Stimulated activated CD8-positive, alpha-beta memory T cell treated with anti-CD3 and anti-CD28 coated beads, Interleukin-7, amount 100 ng/mL, for 48 hours (primary cell): ENCODE results near the gene CDK3.
A peak's percentile ranks its signal among the peaks of the same experiment; 100 is the strongest.

Experiments
- DNase-seq, 2 donors: peaks; one replicate each; pipeline ENCODE4 v3.0.0-alpha.2; 2020; ENCODE audit warnings: low read depth in 1 of 2; ENCODE audit errors: extremely low read depth in 1 of 2

The CDK3 gene

DNA sequence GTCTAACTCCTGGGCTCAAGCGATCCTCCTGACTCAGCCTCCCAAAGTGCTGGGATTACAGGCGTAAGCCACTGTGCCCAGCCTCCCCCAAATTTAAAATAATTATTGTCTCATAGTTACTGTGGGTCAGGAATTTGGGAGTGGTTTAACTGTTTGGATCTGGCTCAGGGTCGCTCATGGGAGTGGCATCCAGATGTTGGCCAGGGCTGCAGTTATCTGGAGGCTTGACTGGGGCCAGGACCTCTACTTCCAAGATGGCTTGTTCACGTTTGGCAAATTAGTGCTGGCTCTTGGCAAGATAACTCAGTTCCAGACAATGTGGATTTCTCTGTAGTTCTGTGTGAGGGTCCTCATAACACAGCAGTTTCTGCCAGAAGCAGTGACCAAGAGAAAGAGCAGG lies 13.6 kb upstream of the CDK3 start:
- no peak for DNase-seq

DNA sequence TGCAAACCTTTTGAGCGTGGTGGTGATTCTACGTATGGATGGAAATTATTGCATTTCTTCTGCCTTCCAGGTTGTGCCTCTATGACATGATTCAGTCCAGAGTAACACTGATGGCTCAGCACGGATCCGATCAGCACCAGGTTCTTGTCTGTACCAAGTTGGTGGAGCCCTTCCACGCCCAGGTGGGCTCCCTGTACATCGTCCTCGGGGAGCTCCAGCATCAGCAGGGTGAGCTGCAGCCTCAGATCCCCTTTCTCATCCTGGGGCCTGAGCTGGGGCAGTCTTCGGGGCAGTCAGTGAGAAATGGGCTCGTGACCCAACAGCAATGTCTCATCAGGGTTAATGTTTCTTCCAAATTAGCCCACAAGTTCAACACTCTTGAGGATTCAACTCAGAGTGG lies 9.3 kb upstream of the CDK3 start:
- DNase-seq = no peak

DNA sequence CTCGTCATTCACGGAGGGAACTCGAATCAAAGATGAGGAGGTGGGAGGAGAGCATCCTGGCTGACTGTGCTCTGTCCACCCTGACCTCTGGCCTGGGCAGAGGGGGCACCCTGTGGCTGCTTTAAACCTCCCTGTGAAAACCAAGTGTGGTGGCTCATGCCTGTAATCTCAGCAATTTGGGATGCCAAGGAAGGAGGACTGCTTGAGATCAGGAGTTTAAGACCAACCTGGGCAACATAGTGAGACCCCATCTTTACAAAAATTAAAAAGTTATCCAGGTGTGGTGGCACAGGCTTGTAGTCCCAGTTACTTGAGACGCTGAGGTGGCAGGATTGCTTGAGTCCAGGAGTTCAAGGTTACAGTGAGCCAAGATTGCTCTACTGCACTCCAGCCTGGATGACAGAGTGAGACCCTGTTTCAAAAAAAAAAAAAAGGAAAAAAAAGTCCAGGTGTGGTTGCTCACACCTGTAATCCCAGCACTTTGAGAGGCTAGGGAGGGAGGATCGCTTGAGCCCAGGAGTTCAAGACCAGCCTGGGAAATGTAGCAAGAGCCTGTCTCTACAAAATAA lies 5.8 kb upstream of the CDK3 start:
- no peak for DNase-seq

DNA sequence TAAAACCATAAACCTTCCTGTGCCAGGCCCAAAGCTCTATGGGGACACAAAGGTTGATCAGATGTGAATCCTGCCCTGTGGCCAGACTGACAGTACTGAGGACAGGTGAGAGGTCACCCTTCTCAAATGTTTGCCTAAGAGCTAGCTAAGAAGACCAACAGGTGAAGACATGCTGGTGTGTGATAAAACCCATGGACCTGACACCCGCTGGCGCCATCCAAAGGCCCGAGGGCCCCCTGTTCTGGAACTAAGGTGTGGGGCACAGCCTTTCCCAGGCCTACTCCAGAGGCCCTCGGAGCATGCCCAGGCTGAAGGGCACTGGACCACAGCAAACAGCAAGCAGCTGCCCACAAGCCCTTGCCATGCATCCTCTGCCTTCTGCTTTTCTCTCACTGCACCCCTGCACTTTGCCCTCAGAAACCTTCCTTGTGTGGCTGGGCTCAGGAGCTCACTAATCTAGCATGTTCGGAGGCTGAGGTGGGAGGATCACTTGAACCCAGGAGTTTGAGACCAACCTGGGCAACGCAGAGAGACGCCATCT lies 5.2 kb upstream of the CDK3 start:
- DNase-seq = no peak

DNA sequence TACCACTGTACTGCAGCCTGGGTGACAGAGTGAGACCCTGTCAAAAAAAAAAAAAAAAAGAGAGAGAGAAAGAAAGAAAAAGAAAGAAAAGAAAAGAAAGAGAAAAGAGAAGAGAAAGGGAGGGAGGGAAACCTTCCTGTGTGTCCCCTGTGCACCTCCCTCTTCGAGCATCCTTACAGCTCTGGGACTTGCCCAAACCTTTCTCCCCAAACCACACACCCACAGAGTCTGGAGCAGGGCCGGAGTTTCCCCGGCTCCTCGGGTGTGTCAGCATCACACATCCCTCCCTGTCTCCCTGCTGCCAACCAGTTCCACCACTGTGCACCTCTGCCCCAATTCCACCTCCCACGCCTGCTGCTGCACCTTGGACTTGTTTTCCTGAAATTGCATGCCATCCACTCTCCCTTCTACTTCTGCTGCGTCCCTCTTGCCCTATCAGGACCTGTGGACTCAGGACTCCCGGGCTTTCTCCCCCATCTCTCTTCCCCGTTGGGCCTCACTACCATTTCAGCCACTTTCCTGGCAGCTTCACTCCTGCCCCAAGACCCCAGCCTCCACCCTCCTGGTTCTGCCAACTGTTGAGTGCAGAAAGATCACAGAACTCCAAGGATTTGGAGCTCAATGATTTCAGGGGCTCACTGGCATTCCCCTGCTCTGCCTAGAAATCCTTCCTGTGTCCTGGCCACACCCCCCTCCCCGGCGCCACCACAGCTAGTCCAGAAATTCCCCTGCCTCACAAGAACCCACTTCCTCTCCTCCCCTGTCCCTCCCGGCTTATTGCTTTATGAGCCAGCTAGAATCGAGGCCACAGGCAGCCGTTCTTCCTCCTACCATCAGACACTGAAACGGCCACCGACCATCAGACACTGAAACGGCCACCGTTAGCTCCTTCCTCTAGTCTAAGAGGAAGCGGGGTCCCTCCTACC lies 3.7 kb upstream of the CDK3 start:
- DNase-seq = peak in 1 of 2 donors; percentile 20

DNA sequence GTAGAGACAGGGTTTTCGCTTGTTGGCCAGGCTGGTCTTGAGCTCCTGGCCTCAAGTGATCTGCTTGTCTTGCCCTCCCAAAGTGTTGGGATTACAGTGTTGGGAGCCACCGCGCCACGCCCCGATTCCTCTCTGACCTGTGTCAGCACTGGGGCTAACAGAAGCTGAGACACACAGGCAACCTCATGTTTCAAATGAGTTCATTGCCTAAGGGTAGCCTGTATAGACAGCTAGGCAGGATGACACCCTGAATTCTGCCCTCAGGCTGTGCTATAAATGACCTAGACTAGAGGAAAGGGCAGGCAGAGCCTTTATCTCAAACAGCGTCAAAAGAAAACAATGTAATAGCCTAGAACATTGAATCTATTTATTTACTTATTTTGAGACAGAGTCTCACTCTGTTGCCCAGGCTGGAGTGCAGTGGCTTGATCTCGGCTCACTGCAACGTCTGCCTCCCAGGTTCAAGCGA lies 2.3 kb upstream of the CDK3 start:
- no peak for DNase-seq

DNA sequence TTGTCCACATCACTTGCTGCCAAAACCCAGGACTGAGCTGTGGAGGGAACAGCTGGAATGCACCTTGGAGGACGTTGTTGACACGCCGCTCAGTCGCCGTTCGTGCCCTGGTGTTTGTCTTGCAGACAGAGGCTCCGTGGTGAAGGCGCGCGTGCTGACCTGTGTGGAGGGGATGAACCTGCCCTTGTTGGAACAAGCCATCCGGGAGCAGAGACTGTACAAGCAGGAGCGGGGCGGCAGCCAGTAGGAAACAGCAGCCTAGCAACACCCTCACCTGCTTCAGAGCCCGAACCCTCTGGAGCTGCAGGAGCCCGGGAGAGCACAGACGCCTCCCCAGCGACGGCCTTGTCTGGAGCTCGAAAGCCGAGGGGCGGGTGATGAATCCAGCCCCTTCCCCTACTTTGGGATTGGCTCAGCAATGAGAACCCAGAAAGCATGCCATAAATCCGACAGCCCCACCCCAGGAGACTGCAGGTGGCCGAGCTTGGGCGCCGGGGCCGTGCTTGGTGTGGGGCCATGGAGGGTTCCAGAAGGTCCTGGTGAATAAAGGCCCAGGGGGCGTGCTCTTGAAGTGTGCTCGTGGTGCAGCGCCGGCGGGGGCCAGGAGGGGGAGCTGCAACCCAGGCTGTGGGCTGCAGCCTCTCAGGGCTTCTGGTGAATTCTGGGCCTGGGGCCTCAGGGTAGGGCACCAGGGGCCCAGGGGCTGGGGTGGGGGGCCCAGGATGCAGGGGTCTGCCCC lies 470 bp upstream of the CDK3 start:
- DNase-seq = peak; percentile 29 to 31

DNA sequence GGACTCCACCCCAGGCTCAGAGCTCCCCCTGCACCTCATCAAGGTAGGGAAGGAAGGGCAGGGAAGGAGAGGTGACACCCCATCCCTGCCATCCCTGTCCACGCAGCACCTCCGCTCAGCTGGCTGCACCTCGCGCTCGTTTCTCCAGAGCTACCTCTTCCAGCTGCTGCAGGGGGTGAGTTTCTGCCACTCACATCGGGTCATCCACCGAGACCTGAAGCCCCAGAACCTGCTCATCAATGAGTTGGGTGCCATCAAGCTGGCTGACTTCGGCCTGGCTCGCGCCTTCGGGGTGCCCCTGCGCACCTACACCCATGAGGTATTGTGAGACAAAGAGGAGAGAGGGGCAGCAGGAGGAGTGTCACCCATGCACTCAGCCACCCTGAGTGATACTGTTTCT lies 1.4 kb downstream of the CDK3 start:
- DNase-seq = no peak

DNA sequence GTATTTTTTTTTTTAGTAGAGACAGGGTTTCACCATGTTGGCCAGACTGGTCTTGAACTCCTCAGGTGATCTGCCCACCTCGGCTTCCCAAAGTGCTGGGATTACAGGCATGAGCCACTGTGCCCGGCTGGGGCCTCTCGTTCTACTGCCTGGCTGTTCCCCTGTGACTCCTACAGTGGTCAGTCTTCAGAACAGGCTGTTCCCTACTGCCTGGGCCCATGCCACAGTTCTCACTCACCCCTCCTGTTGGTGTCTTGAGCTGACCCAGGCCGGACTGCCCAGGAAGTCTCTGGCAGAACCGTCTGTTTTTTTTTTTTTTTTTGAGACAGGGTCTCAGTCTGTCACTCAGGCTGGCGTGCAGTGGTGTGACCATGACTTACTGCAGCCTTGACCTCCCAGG lies 3.3 kb downstream of the CDK3 start:
- no peak for DNase-seq

DNA sequence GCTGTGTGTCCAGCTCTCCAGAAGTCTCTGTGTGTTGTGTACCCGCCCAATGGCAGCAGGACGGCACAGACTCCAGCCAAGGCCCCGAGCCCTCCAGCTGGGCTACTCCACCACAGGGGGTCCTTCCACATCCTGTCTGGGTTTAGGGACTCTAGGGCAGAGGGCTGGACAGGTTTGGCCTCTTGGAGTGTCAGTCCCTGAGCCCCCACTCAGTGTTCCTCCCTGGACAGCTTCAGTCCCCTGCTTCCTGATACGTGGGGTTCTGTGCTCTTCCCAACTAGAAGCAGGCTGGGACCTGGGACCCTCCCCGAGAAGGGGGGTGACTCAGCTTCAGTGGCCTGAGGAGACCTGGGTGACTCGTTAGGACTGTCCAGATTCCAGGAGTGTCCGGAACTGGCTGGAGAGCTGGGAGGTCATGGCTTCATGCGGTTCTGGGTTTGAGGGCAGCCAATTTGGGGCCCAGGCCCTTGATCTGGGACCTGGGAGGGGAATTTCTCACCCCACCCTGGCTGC lies 4.2 kb downstream of the CDK3 start:
- DNase-seq = no peak

DNA sequence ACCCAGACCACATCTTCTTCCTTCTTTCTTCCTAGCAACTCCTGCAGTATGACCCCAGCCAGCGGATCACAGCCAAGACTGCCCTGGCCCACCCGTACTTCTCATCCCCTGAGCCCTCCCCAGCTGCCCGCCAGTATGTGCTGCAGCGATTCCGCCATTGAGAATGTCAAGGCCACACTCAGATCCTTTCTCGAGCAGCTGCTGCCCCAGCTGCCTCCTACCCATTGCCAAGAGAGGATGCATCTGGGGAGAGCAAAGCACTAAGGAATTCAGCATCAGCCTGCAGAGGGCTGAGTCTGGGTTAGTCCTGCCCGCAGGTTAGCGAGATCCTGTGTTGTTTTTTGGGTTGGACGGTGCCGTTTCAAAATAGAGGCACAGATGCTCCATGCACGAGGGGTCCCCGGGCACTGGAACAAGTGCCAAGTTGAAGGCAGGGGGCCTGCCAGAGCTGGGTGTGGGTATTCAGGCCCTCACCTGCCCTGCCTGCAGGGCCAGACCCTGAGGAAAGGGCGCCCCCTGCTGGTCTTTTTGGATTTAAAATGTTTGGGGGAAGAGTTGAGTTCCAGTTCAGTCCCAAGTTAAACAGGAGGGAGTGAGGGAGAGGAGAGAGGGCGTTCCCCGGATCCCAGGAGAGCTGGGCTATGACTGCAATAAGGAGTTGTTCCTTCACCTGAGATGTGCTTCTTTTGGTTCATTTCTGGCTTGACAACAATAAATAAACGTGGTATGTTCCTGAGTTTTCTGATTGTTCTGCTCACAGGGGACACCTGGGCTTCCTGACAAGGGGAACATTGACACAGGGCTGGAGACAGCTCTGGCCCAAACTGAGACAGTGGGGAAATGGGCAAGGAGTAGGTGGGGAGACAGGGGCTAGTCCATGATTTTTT lies 4.9 kb downstream of the CDK3 start:
- peak; percentile 30 to 65 for DNase-seq

DNA sequence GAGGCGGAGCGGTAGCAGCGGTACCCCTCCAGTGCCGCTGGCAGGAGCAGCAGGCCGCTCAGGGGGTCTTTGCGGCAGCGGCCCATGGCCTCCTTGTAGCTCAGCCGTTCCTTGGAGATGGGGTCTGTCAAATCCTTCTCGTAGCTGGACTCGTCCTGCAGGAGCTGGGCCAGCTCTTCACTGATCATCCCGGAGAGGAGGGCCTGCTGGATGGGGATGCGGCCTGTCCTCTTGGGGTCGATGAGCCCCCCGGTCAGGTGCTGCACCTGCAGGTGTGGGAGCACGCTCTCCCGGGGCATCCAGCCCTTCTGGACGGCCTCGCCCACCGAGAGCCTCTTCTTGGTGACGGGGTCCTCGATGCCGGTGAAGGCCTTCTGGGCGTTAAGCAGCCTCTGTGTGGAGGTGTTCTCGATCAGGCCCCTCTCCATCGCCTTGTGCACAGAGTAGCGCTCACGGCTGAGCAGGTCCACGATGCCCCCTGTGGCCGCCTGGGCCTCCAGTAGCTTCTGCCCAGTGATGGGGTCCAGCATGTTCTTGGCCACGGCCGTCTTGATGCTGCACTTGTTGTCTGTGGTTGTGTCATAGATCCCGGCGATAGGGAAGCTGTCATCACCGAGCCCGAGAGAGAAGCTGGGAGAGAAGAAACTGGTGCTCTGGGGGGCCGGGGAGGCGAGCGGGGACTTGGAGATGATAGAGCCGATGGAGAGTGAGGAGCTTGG lies 6.6 kb downstream of the CDK3 start:
- no peak for DNase-seq

DNA sequence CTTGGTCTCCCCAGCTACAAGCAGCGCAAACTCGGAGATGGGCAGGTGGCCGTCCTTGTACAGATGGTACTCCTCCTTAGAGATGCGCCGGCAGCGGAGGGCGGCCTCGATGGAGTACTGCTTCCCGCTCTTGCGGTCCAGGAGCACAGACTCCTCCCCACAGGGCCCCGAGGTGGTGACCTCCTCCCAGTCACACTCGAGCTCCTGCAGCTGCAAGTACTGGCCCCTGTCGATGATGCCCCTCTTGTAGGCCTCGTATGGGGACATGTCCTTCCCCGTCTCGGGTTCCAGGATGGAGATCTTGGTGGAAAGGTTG lies 7.2 kb downstream of the CDK3 start:
- no peak for DNase-seq

DNA sequence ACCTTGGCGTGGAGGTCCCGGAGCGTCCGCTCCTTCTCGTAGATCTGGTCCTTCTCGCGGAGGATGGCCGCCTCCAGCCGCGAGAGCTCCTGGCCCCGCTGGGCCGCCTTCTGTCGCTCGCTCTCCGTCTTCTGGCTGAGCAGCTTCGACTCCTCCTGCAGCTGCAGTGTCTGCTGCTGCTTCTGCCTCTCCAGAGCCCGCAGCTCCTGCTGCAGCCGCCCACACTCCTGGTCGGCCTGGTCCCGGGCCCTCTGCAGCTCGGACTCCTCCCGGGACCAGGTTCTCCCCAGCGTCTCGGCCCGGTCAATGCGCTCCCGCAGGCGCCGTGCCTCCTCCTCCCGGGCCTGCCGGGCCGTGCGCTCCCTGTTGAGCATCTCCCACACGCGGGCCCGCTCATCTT lies 7.6 kb downstream of the CDK3 start:
- no peak for DNase-seq

DNA sequence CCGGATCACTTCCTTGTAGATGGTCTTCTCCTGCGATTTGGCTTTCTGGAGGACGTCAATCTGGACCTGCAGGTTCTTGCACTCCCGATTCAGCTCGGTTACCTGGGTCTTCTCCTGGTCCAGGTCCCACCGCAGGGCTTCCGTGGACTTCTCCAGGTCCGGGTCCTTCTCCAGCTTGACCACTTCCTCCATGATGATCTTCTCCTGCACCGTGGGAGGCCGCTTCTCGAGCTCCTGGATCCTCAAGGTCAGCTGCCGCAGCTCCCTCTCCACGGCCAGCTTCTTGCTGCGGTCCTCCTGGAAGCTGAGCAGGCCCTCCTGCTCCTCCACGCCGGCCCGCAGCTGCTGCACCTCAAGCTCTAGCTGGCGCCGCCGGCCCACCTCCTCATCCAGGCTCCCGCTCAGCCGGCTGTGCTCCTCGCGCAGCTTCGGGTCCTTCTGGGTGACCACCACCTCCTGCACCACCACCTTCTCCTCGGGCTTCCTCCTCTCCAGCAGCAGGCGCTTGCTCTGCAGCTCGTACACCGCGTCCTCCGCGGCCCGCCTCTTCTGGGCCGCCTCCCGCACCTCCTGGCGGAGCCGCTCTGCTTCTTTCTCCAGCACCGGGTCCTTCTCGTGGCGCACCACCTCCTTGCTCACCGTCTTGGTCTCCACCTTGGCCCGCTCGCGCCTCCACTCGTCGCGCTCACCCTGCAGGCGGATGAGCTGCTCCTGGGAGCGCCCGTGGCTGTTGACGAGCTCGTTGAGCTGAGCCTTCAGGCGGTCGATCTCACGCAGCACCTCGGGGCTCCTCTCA lies 8.2 kb downstream of the CDK3 start:
- DNase-seq = no peak

DNA sequence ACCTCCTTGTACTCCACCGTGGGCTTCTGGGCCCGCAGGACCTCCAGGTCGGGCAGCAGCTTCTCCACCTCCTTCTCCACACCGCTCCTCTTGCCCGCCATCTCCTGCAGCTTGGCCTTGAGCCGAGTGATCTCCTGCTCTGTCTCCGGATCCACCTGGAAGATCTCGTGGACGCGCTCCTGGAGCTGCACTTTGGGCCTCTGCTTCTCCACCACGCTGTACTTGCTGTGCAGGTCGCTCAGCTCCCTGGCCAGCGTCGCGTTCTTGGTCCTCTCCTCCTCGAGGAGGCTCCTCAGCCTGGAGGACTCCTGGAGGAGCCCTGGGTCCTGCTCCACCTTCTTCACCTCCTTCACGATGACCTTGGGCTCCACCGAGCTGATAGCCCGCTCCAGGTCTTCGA lies 8.8 kb downstream of the CDK3 start:
- DNase-seq = no peak

DNA sequence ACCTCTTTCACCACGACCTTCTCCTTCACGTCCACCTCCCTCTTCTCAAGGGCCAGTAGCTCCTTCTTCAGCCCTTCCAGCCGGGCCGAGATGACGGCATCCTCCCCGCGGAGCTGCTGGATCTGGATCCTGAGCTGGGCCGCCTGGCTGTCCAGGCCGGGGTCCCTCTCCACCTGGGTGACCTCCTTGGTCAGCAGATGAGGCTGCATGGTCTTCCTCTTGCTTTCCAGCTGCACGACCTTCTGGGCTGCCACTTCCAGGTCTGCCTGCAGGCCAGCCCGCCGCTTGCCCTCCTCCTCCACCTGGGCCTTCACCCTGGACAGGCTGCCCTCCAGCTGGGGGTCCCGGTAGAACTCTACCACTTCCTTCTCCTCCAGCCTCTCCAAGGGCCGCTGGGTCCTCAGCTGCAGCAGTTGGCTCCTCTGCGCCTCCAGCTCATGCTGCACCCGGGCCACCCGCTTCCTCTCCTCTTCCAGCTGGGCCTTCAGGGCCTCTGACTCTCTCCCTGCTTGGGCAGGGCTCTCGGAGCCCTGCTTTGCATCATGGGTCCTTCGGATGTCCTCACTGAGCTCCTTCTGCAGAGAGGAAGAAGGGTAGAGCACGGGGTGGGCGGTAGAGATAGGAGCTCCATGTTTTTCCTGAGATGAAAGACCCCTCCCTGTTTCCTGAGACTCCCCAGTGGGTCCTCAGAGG lies 9.5 kb downstream of the CDK3 start:
- DNase-seq = no peak

DNA sequence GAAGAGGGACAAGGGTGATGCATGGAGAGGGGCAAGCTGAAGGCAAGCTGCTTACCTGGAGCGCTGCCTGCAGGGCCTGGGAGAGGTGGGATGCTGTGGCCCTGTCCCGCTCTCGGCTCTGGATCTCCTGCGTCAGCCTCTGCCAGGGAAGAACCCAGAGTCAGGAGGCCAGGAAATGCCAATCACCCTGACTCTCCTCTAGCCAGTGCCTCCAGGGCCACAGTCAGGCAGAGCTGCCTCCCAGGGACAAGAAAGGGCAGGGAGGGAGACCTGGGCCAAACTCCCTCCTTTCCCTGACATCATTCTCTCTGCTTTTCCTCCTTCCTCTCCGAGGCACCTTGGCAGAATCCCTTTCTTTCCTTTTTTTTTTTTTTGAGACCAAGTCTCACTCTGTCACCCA lies 11.3 kb downstream of the CDK3 start:
- DNase-seq = no peak
